Tibial nerve (tissue), 4 donors: ENCODE data around the gene RASSF6. TPM values are rescaled to one million over a fixed set of nuclear protein-coding genes. Genes with fewer than 3 reads are reported as not detected.
"Not testable (repeated sequence)": the region's sequence is repeated elsewhere in the genome, so short reads cannot be mapped to it uniquely, and the experiment has no call there.

Experiments
- DNase-seq, 2 donors: peaks; one replicate each; pipeline ENCODE4 v3.0.0-alpha.2; 2019; ENCODE audit warnings: low spot score in 2 of 2
- H3K27ac ChIP-seq, 4 donors: fragments of 200-600 bp; sonication (generic) in 3 of 4; one replicate each; pipeline ENCODE4 v1.5.1; 2017 to 2019; ENCODE audit warnings: mild to moderate bottlenecking in 1 of 4
- H3K27me3 ChIP-seq, 2 donors: fragments of 200-600 bp; sonication (generic) in 1 of 2; one replicate each; pipeline versions ENCODE4 v1.5.1 to v1.6.0; 2017 to 2019
- H3K36me3 ChIP-seq, 3 donors: fragments of 200-600 bp; sonication (generic); one replicate each; pipeline ENCODE4 v1.5.1; 2018 to 2019
- H3K4me1 ChIP-seq, 4 donors: fragments of 200-600 bp; sonication (generic) in 3 of 4; one replicate each; pipeline ENCODE4 v1.5.1; 2017 to 2019
- H3K4me3 ChIP-seq, 4 donors: fragments of 200-600 bp; sonication (generic) in 3 of 4; one replicate each; pipeline ENCODE4 v1.5.1; 2017 to 2019; ENCODE audit warnings: mild to moderate bottlenecking in 1 of 4, moderate library complexity in 1 of 4
- H3K9me3 ChIP-seq, 4 donors: fragments of 200-600 bp; sonication (generic) in 3 of 4; one replicate each; pipeline ENCODE4 v1.5.1; 2017 to 2019
- CTCF ChIP-seq, 5 experiments: fragments of 200-600 bp in 3 of 5; fragments of 450-650 bp in 2 of 5; sonication (generic) in 3 of 5; IDR thresholded peaks; one replicate each; pipeline ENCODE4 v1.5.1; 2016 to 2019; ENCODE audit warnings: antibody characterized with exemption in 5 of 5, mild to moderate bottlenecking in 3 of 5, moderate library complexity in 2 of 5
- EP300 ChIP-seq, 2 donors: sonication (generic); formaldehyde crosslinking; IDR thresholded peaks; one replicate each; pipeline ENCODE4 v1.6.1; 2017; ENCODE audit warnings: antibody characterized with exemption in 2 of 2, mild to moderate bottlenecking in 1 of 2
- POLR2A ChIP-seq, 2 donors: fragments of 450-650 bp; IDR thresholded peaks; one replicate each; pipeline ENCODE4 v1.6.1; 2017; ENCODE audit warnings: antibody characterized with exemption in 2 of 2, mild to moderate bottlenecking in 2 of 2, moderate library complexity in 2 of 2
- WGBS, 2 donors: methylation state at CpG; one replicate each; pipeline ENCODE4 v1.1.5; 2018; 5-methylcytosine and 5-hydroxymethylcytosine counted together
- total RNA-seq, 4 donors: library from RNA; depleted of rRNA; stranded (reverse); fragments of >200 nt; gene quantifications; one replicate each; pipeline ENCODE4 v1.1.0, GENCODE V29; 2016

Gene RASSF6, protein sequence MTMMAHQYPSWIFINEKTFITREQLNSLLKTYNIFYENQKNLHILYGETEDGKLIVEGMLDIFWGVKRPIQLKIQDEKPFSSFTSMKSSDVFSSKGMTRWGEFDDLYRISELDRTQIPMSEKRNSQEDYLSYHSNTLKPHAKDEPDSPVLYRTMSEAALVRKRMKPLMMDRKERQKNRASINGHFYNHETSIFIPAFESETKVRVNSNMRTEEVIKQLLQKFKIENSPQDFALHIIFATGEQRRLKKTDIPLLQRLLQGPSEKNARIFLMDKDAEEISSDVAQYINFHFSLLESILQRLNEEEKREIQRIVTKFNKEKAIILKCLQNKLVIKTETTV
- not detected for total RNA-seq

GRCh38 chr4:73620115-73620792 lies at the start of gene RASSF6:
Gene RASSF6, minus strand, starts transcription at chr4:73620436. Its CDS starts 8,641 bp downstream, at chr4:73611795.
- H3K27me3 ChIP-seq, result peaks cover 0 to 15% of the 10 kb centered on the region in 2 donors
- no peak for TF ChIP-seq CTCF (IDR thresholded peaks at IDR 0.05)
- TF ChIP-seq EP300 (IDR thresholded peaks at IDR 0.05), result no peak
- no peak for TF ChIP-seq POLR2A (IDR thresholded peaks at IDR 0.05)
- peak within 1 kb of the TSS in 1 of 4 donors; percentile 31 for H3K27ac ChIP-seq
- peak within 1 kb of the TSS in 2 of 4 donors; percentile 13 to 14 for H3K4me3 ChIP-seq
- WGBS, 2 donors, result 9 to 11% methylated on average over 18 to 22 of the region's 24 CpGs
- peaks cover 0 to 6% (median 0%) of the 10 kb centered on the region in 4 donors for H3K4me1 ChIP-seq
- DNase-seq, result no peak
- H3K36me3 ChIP-seq, result no peaks in the 10 kb centered on the region
- no peaks in the 10 kb centered on the region for H3K9me3 ChIP-seq

GRCh38 chr4:73669410-73670183 lies 49.4 kb upstream of the RASSF6 start:
- Histone ChIP-seq H3K27ac (no peak overlapping the region), H3K9me3 (no peaks in the 10 kb centered on the region), H3K4me3 (no peak overlapping the region), H3K36me3 (no peaks in the 10 kb centered on the region), H3K27me3 (no peaks in the 10 kb centered on the region), H3K4me1 (no peaks in the 10 kb centered on the region)
- TF ChIP-seq POLR2A (IDR thresholded peaks at IDR 0.05), result no peak
- no peak for TF ChIP-seq CTCF (IDR thresholded peaks at IDR 0.05)
- no peak for TF ChIP-seq EP300 (IDR thresholded peaks at IDR 0.05)
- 70 to 75% methylated on average over 15 of the region's 15 CpGs for WGBS, 2 donors
- no peak for DNase-seq

DNA sequence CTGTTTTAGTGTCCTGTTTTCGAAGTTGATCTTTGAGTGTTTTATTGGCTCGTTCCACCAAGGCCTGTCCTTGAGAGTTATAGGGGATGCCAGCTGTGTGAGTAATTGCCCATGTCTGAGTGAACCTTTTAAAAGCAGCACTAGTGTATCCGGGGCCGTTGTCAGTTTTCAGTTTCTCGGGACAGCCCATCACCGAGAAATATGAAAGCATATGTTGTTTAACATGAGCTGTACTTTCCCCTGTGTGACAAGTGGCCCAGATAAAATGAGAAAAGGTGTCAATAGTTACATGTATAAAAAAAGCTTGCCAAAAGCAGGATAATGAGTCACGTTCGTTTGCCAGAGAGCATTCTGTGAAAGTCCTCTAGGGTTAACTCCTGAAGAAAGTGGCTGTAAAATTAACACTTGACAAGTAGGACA lies 48.6 kb upstream of the RASSF6 start:
- Histone ChIP-seq H3K36me3 (no peaks in the 10 kb centered on the region), H3K4me1 (no peaks in the 10 kb centered on the region), H3K27ac (no peak overlapping the region), H3K9me3 (no peaks in the 10 kb centered on the region), H3K27me3 (no peaks in the 10 kb centered on the region), H3K4me3 (no peak overlapping the region)
- no peak for DNase-seq
- 43 to 57% methylated on average over 8 of the region's 8 CpGs for WGBS, 2 donors
- TF ChIP-seq POLR2A (IDR thresholded peaks at IDR 0.05) (no peak), CTCF (IDR thresholded peaks at IDR 0.05) (no peak), EP300 (IDR thresholded peaks at IDR 0.05) (no peak)

DNA sequence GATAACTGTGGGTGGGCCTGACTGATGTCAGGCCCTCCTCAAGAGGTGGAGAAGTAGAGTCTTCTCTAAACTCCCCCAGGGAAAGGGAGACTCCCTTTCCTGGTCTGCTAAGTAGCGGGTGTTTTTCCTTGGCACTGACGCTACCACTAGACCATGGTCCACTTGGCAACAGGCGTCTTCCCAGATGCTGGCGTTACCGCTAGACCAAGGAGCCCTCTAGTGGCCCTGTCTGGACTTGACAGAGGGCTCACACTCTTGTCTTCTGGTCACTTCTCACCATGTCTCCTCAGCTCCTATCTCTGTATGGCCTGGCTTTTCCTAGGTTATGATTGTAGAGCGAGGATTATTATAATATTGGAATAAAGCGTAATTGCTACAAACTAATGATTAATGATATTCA lies 45.7 kb upstream of the RASSF6 start:
- H3K27me3 ChIP-seq, result not testable (repeated sequence)
- WGBS, 2 donors, result 96 to 98% methylated on average over 7 of the region's 7 CpGs

DNA sequence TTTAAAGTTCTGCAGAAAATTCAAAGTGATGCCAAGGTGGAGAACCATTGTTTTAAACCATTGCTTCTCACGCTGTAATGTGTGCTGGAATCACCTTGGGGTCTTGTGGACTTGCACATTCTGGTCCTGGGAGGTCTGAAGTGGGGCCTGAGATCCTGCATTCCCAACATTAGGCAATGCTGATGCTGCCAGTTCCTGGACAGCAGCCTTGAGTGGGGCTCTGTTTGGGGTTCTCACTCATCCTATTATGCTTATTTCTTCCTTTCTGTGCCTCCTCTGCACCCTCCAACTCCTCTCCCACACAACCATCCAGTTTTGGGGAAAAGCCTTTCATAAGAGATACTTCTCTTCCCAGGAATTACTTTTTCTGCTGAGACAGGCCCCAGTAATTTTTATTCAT lies 44.2 kb upstream of the RASSF6 start:
- no peaks in the 10 kb centered on the region for H3K27me3 ChIP-seq
- 91 to 95% methylated on average over 1 of the region's 1 CpG for WGBS, 2 donors
- H3K27ac ChIP-seq, result no peak overlapping the region
- TF ChIP-seq POLR2A (IDR thresholded peaks at IDR 0.05) (no peak), EP300 (IDR thresholded peaks at IDR 0.05) (no peak), CTCF (IDR thresholded peaks at IDR 0.05) (no peak)
- no peaks in the 10 kb centered on the region for H3K36me3 ChIP-seq
- DNase-seq, result no peak
- H3K4me1 ChIP-seq, result no peaks in the 10 kb centered on the region
- H3K9me3 ChIP-seq, result no peaks in the 10 kb centered on the region
- H3K4me3 ChIP-seq, result no peak overlapping the region

More for the DNA sequence above, 45.7 kb upstream of the RASSF6 start:
- not testable (repeated sequence) for H3K9me3 ChIP-seq, H3K4me3 ChIP-seq, H3K36me3 ChIP-seq, H3K27ac ChIP-seq, DNase-seq, H3K4me1 ChIP-seq
